ENCODE data around the gene GALP. TPM values are rescaled to one million over a fixed set of nuclear protein-coding genes. Genes with fewer than 3 reads are reported as not detected.

Gene GALP
- total RNA-seq, 4 donors from 2014 or later = not detected

DNA sequence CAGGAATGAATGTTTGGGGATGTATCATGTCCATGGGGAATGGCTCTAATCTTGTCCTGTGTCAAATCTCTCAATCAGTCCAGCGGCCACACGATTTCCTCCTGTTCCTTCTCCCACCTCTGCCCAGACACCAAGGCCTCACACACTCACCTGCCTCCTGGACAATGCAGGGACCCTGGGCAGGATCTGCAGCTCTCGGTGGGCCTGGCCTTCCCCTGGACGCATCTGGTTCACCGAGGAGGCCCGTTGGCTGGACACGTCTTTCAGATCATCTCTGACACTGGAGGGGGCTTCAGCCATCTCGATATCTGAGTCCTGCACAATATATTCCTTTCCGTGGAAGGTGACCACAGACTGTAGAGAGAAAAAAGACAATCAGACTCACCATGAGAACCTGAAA lies 47.7 kb downstream of the GALP start:
- Histone ChIP-seq H3K4me1 (no peaks in the 10 kb centered on the region), H3K36me3 (peaks cover 0 to 41% (median 0%) of the 10 kb centered on the region in 3 donors), H3K27ac (no peak overlapping the region), H3K9me3 (no peaks in the 10 kb centered on the region), H3K27me3 (no peaks in the 10 kb centered on the region), H3K4me3 (no peak overlapping the region)
- no peak for DNase-seq (ENCODE audit: low spot score in 2 of 2)
- no peak for TF ChIP-seq CTCF (IDR thresholded peaks at IDR 0.05)
- no peak for TF ChIP-seq EP300 (IDR thresholded peaks at IDR 0.05)
- TF ChIP-seq POLR2A (IDR thresholded peaks at IDR 0.05) = no peak
- WGBS, 2 donors = 85 to 89% methylated on average over 9 of the region's 9 CpGs

Small RNA genes within 50 kb of the gene (small RNA-seq; reads per million reads assigned to genes)
- gene AC024580.2 = not detected

Other genes starting within 250 kb of the GALP start
- not detected for gene NLRP13, start 243.7 kb upstream of the GALP start, total RNA-seq
- not detected for gene NLRP8, start 228.2 kb upstream of the GALP start, total RNA-seq
- gene NLRP5, start 189.2 kb upstream of the GALP start, total RNA-seq = not detected
- gene ZNF787, start 54.7 kb upstream of the GALP start, total RNA-seq = 10 to 100 TPM; 13.6 to 21.6 (median 18.5) TPM
- gene ZNF444, start 34.7 kb upstream of the GALP start, total RNA-seq = 10 to 100 TPM; 22.3 to 48.6 (median 41.2) TPM
- not detected for gene ZSCAN5B, start 21.8 kb downstream of the GALP start, total RNA-seq
- gene ZSCAN5C, start 26.3 kb downstream of the GALP start, total RNA-seq = not detected
- gene EDDM13, start 96.7 kb downstream of the GALP start, total RNA-seq = not detected
- gene ZSCAN5A, start 138.8 kb downstream of the GALP start, total RNA-seq = 10 to 100 TPM in 2 of 4 donors, 1 to 10 TPM in 2; 5.1 to 21.3 (median 10.1) TPM
- 1 to 10 TPM; 3.1 to 5.2 (median 4.7) TPM for gene ZNF582, start 217.5 kb downstream of the GALP start, total RNA-seq
- 10 to 100 TPM in 2 of 4 donors, 1 to 10 TPM in 2; 4.5 to 14.9 (median 11.0) TPM for gene ZNF583, start 228.3 kb downstream of the GALP start, total RNA-seq